Stomach (tissue), 9 donors: ENCODE measurements around the gene PLCB1. TPM values are rescaled to one million over a fixed set of nuclear protein-coding genes. Genes with fewer than 3 reads are reported as not detected.

Source experiments
- DNase-seq, 2 donors: peaks; one replicate each; pipeline versions ENCODE4 v3.0.0 to v3.0.0-alpha.2; 2013 to 2019
- H3K27ac ChIP-seq, 5 donors: fragments of 200-600 bp in 4 of 5; sonication (generic) in 4 of 5; one replicate each; pipeline ENCODE4 v1.5.1; 2013 to 2019; ENCODE audit warnings: mild to moderate bottlenecking in 1 of 5, moderate library complexity in 1 of 5
- H3K27me3 ChIP-seq, 3 donors: fragments of 200-600 bp; sonication (generic); one replicate each; pipeline ENCODE4 v1.5.1; 2017 to 2019; ENCODE audit warnings: mixed run types in 1 of 3
- H3K36me3 ChIP-seq, 4 donors: fragments of 200-600 bp; sonication (generic); 1 replicate in 3 of 4; 2 replicates in 1 of 4; pipeline ENCODE4 v1.5.1; 2016 to 2019
- H3K4me1 ChIP-seq, 4 donors: fragments of 200-600 bp; sonication (generic); one replicate each; pipeline ENCODE4 v1.5.1; 2016 to 2019
- H3K4me3 ChIP-seq, 4 donors: fragments of 200-600 bp; sonication (generic) in 3 of 4; one replicate each; pipeline ENCODE4 v1.5.1; 2016 to 2019; ENCODE audit warnings: mild to moderate bottlenecking in 1 of 4
- H3K9me3 ChIP-seq, 4 donors: fragments of 200-600 bp; sonication (generic); one replicate each; pipeline ENCODE4 v1.5.1; 2016 to 2019
- CTCF ChIP-seq, 7 experiments: fragments of 450-650 bp in 4 of 7; fragments of 200-600 bp in 3 of 7; sonication (generic) in 3 of 7; IDR thresholded peaks; one replicate each; pipeline ENCODE4 v1.5.1; 2016 to 2019; ENCODE audit warnings: antibody characterized with exemption in 7 of 7, control low read depth in 2 of 7, mild to moderate bottlenecking in 1 of 7
- EP300 ChIP-seq: sonication (generic); formaldehyde crosslinking; IDR thresholded peaks from one replicate; pipeline ENCODE4 v1.6.1; 2017; ENCODE audit warnings: antibody characterized with exemption
- POLR2A ChIP-seq, 4 donors: fragments of 450-650 bp; IDR thresholded peaks; one replicate each; pipeline ENCODE4 v1.6.1; 2016; ENCODE audit warnings: antibody characterized with exemption in 4 of 4, control low read depth in 2 of 4, mild to moderate bottlenecking in 1 of 4, moderate library complexity in 1 of 4
- POLR2AphosphoS5 ChIP-seq, 3 donors: sonication (generic); formaldehyde crosslinking; IDR thresholded peaks; one replicate each; pipeline ENCODE4 v1.6.1; 2016; ENCODE audit warnings: antibody characterized with exemption in 3 of 3
- WGBS, 5 donors: extraction: QIAGEN DNeasy Blood & Tissue Kit in 3 of 5; methylation state at CpG; one replicate each; pipeline versions ENCODE4 v1.1.5 to v1.1.7; 2013 to 2018; 5-methylcytosine and 5-hydroxymethylcytosine counted together
- intact Hi-C: fragments of 100-400 bp; cut with DNase I; formaldehyde crosslinking; loops from one replicate; pipeline ENCODE4 v1.15.1; 2023; ENCODE audit warnings: low total_unique reads
- polyA plus RNA-seq, 3 donors: library from polyadenylated mRNA; stranded (reverse); fragments of 200-250 nt; gene quantifications; one replicate each; pipeline ENCODE4 v1.2.3, GENCODE V29; 2013
- total RNA-seq, 5 donors: library from RNA; depleted of rRNA; stranded (reverse); fragments of >200 nt; gene quantifications; one replicate each; pipeline versions ENCODE4 v1.1.0 to v1.2.3, GENCODE V29; 2014 to 2016
- donor health status: healthy with polysubstance abuse.
- donor health status: Bipolar disorder and iron deficiency.
- donor health status: healthy.

Gene PLCB1
- total and polyA plus RNA-seq, 8 donors = 4.1 to 66.5 (median 11.7) TPM

GRCh38 chr20:8166730-8167129 is 34.7 kb downstream of the PLCB1 start:
- DNase-seq = no peak
- no peak for TF ChIP-seq EP300
- no peak for TF ChIP-seq CTCF (IDR thresholded peaks at IDR 0.05)
- no peak for TF ChIP-seq POLR2A (IDR thresholded peaks at IDR 0.05)
- no peak for TF ChIP-seq POLR2AphosphoS5 (IDR thresholded peaks at IDR 0.05)
- intact Hi-C loops = no loop called here
- Histone ChIP-seq H3K36me3 (no peaks in the 10 kb centered on the region), H3K27ac (no peak overlapping the region), H3K9me3 (no peaks in the 10 kb centered on the region), H3K27me3 (no peaks in the 10 kb centered on the region), H3K4me3 (no peak overlapping the region), H3K4me1 (peaks cover 0 to 10% (median under 1%) of the 10 kb centered on the region in 4 donors)
- 92 to 95% (median 94%) methylated on average over 7 of the region's 7 CpGs for WGBS, 5 donors

GRCh38 chr20:8168785-8169288 is 36.8 kb downstream of the PLCB1 start:
- DNase-seq = no peak
- no peaks in the 10 kb centered on the region for H3K27me3 ChIP-seq
- no peak overlapping the region for H3K27ac ChIP-seq
- H3K4me1 ChIP-seq = no peaks in the 10 kb centered on the region
- intact Hi-C loops = no loop called here
- no peak for TF ChIP-seq CTCF (IDR thresholded peaks at IDR 0.05)
- no peak for TF ChIP-seq EP300
- no peak for TF ChIP-seq POLR2AphosphoS5 (IDR thresholded peaks at IDR 0.05)
- TF ChIP-seq POLR2A (IDR thresholded peaks at IDR 0.05) = no peak
- H3K36me3 ChIP-seq = no peaks in the 10 kb centered on the region
- H3K4me3 ChIP-seq = no peak overlapping the region
- 90 to 97% (median 93%) methylated on average over 3 of the region's 3 CpGs for WGBS, 5 donors
- no peaks in the 10 kb centered on the region for H3K9me3 ChIP-seq

GRCh38 chr20:8170921-8171320 is 38.9 kb downstream of the PLCB1 start:
- H3K4me1 ChIP-seq = no peaks in the 10 kb centered on the region
- H3K27me3 ChIP-seq = no peaks in the 10 kb centered on the region
- no peaks in the 10 kb centered on the region for H3K9me3 ChIP-seq
- H3K36me3 ChIP-seq = no peaks in the 10 kb centered on the region
- no peak overlapping the region for H3K27ac ChIP-seq
- no peak for DNase-seq
- WGBS, 5 donors = 80 to 88% (median 86%) methylated on average over 1 of the region's 1 CpG
- intact Hi-C loops = no loop called here
- H3K4me3 ChIP-seq = no peak overlapping the region
- TF ChIP-seq EP300 = no peak
- no peak for TF ChIP-seq POLR2A (IDR thresholded peaks at IDR 0.05)
- no peak for TF ChIP-seq CTCF (IDR thresholded peaks at IDR 0.05)
- TF ChIP-seq POLR2AphosphoS5 (IDR thresholded peaks at IDR 0.05) = no peak

- no peaks in the 10 kb centered on the region for H3K4me1 ChIP-seq
- intact Hi-C loops = no loop called here
- DNase-seq = no peak
- no peaks in the 10 kb centered on the region for H3K9me3 ChIP-seq
- no peak overlapping the region for H3K27ac ChIP-seq
- H3K4me3 ChIP-seq = no peak overlapping the region
- H3K27me3 ChIP-seq = no peaks in the 10 kb centered on the region
- 78 to 82% (median 81%) methylated on average over 2 of the region's 2 CpGs for WGBS, 5 donors
- no peak for TF ChIP-seq EP300
- no peak for TF ChIP-seq POLR2AphosphoS5 (IDR thresholded peaks at IDR 0.05)
- no peak for TF ChIP-seq POLR2A (IDR thresholded peaks at IDR 0.05)
- TF ChIP-seq CTCF (IDR thresholded peaks at IDR 0.05) = no peak
- no peaks in the 10 kb centered on the region for H3K36me3 ChIP-seq
Measured at GRCh38 chr20:8172191-8172590, 40.1 kb downstream of the PLCB1 start.
